Measurements from ENCODE around the gene PARD3B. TPM values are rescaled to one million over a fixed set of nuclear protein-coding genes. Genes with fewer than 3 reads are reported as not detected.

Gene PARD3B
- total and polyA plus RNA-seq, 8 donors, result 1.8 to 42.6 (median 15.1) TPM

GRCh38 chr2:205650931-205651330, 1105.7 kb downstream of the PARD3B start:
- intact Hi-C loops (cut with DNase I; ENCODE audit: low total_unique reads), result no loop called here
- DNase-seq, result no peak
- no peak overlapping the region for H3K27ac ChIP-seq
- 96 to 98% (median 97%) methylated on average over 7 of the region's 7 CpGs for WGBS, 5 donors
- no peak overlapping the region for H3K4me3 ChIP-seq
- H3K36me3 ChIP-seq, result no peaks in the 10 kb centered on the region
- no peak for TF ChIP-seq POLR2AphosphoS5 (IDR thresholded peaks at IDR 0.05)
- TF ChIP-seq EP300 (IDR thresholded peaks at IDR 0.05), result no peak
- TF ChIP-seq POLR2A (IDR thresholded peaks at IDR 0.05), result no peak
- no peak for TF ChIP-seq CTCF (IDR thresholded peaks at IDR 0.05)
- H3K27me3 ChIP-seq, result no peaks in the 10 kb centered on the region
- no peaks in the 10 kb centered on the region for H3K4me1 ChIP-seq
- no peaks in the 10 kb centered on the region for H3K9me3 ChIP-seq

GRCh38 chr2:205651719-205652118, 1106.4 kb downstream of the PARD3B start:
- H3K9me3 ChIP-seq, result no peaks in the 10 kb centered on the region
- no peaks in the 10 kb centered on the region for H3K27me3 ChIP-seq
- WGBS, 5 donors, result 0% methylated on average over 1 of the region's 1 CpG
- peaks cover 0 to 2% (median 0%) of the 10 kb centered on the region in 4 donors for H3K4me1 ChIP-seq
- no peak for TF ChIP-seq POLR2A (IDR thresholded peaks at IDR 0.05)
- TF ChIP-seq POLR2AphosphoS5 (IDR thresholded peaks at IDR 0.05), result no peak
- no peak overlapping the region for H3K4me3 ChIP-seq
- intact Hi-C loops (cut with DNase I; ENCODE audit: low total_unique reads), result no loop called here
- no peaks in the 10 kb centered on the region for H3K36me3 ChIP-seq
- no peak for DNase-seq
- no peak overlapping the region for H3K27ac ChIP-seq

- 87 to 96% (median 92%) methylated on average over 10 of the region's 10 CpGs for WGBS, 5 donors
- DNase-seq, result no peak
- H3K4me3 ChIP-seq, result no peak overlapping the region
- H3K36me3 ChIP-seq, result no peaks in the 10 kb centered on the region
- intact Hi-C loops (cut with DNase I; ENCODE audit: low total_unique reads), result no loop called here
- TF ChIP-seq EP300 (IDR thresholded peaks at IDR 0.05) (no peak), POLR2AphosphoS5 (IDR thresholded peaks at IDR 0.05) (no peak), POLR2A (IDR thresholded peaks at IDR 0.05) (no peak), CTCF (IDR thresholded peaks at IDR 0.05) (no peak)
- no peaks in the 10 kb centered on the region for H3K27me3 ChIP-seq
- H3K4me1 ChIP-seq, result peaks cover 0 to 4% (median 2%) of the 10 kb centered on the region in 4 donors
- no peak overlapping the region for H3K27ac ChIP-seq
- no peaks in the 10 kb centered on the region for H3K9me3 ChIP-seq
These were observed 1109.8 kb downstream of the PARD3B start for GRCh38 chr2:205654878-205655605.

- no peaks in the 10 kb centered on the region for H3K36me3 ChIP-seq
- no peak overlapping the region for H3K4me3 ChIP-seq
- H3K27me3 ChIP-seq, result no peaks in the 10 kb centered on the region
- peaks cover 0 to 4% (median 4%) of the 10 kb centered on the region in 4 donors for H3K4me1 ChIP-seq
- TF ChIP-seq CTCF (IDR thresholded peaks at IDR 0.05) (no peak), POLR2AphosphoS5 (IDR thresholded peaks at IDR 0.05) (no peak), EP300 (IDR thresholded peaks at IDR 0.05) (no peak), POLR2A (IDR thresholded peaks at IDR 0.05) (no peak)
- 56 to 80% (median 73%) methylated on average over 6 of the region's 6 CpGs for WGBS, 5 donors
- no peaks in the 10 kb centered on the region for H3K9me3 ChIP-seq
- no peak for DNase-seq
- intact Hi-C loops (cut with DNase I; ENCODE audit: low total_unique reads), result no loop called here
- H3K27ac ChIP-seq, result no peak overlapping the region
These were observed 1110.6 kb downstream of the PARD3B start for GRCh38 chr2:205655779-205656456.

All from stomach (tissue), 9 donors.